ENCODE measurements around the gene CHP1.
"Not testable (repeated sequence)": the region's sequence is repeated elsewhere in the genome, so short reads cannot be mapped to it uniquely, and the experiment has no call there.

CHP1 gene

GRCh38 chr15:41288464-41288863 lies 57.4 kb downstream of the CHP1 start:
- Histone ChIP-seq H3K79me2 (peaks cover 7% of the 10 kb centered on the region), H3K4me2 (ENCODE audit: low read length) (no peak overlapping the region), H2AFZ (no peak overlapping the region), H3K4me1 (no peaks in the 10 kb centered on the region), H3K27me3 (ENCODE audit: control insufficient read depth, insufficient read depth, low read length) (no peaks in the 10 kb centered on the region), H3K9ac (no peak overlapping the region), H3K9me3 (ENCODE audit: control insufficient read depth, low read length) (no peaks in the 10 kb centered on the region), H3K27ac (no peak overlapping the region), H3K4me3 (ENCODE audit: low read depth, low read length) (no peak overlapping the region), H3K36me3 (ENCODE audit: control insufficient read depth, insufficient read depth, low read length) (no peaks in the 10 kb centered on the region)
- TF ChIP-seq CTCF (IDR thresholded peaks at IDR 0.05), result no peak

- Histone ChIP-seq H3K4me3 (ENCODE audit: low read depth, low read length) (no peak overlapping the region), H3K36me3 (ENCODE audit: control insufficient read depth, insufficient read depth, low read length) (no peaks in the 10 kb centered on the region), H3K4me1 (no peaks in the 10 kb centered on the region), H3K27me3 (ENCODE audit: control insufficient read depth, insufficient read depth, low read length) (no peaks in the 10 kb centered on the region), H3K9me3 (ENCODE audit: control insufficient read depth, low read length) (no peaks in the 10 kb centered on the region), H3K27ac (no peak overlapping the region), H3K9ac (no peak overlapping the region), H2AFZ (no peak overlapping the region), H3K4me2 (ENCODE audit: low read length) (no peak overlapping the region), H3K79me2 (peaks cover 2% of the 10 kb centered on the region)
- TF ChIP-seq CTCF (IDR thresholded peaks at IDR 0.05), result no peak
These were observed 58.9 kb downstream of the CHP1 start for GRCh38 chr15:41289953-41290352.

- TF ChIP-seq CTCF (IDR thresholded peaks at IDR 0.05), result no peak
- peaks cover 2% of the 10 kb centered on the region for H3K79me2 ChIP-seq
- H3K4me3 ChIP-seq (ENCODE audit: low read depth, low read length), result no peak overlapping the region
- H3K9me3 ChIP-seq (ENCODE audit: control insufficient read depth, low read length), result no peaks in the 10 kb centered on the region
- H3K9ac ChIP-seq, result no peak overlapping the region
- no peaks in the 10 kb centered on the region for H3K27me3 ChIP-seq (ENCODE audit: control insufficient read depth, insufficient read depth, low read length)
- no peak overlapping the region for H3K27ac ChIP-seq
- H3K4me2 ChIP-seq (ENCODE audit: low read length), result no peak overlapping the region
- H2AFZ ChIP-seq, result no peak overlapping the region
- H3K36me3 ChIP-seq (ENCODE audit: control insufficient read depth, insufficient read depth, low read length), result no peaks in the 10 kb centered on the region
- H3K4me1 ChIP-seq, result no peaks in the 10 kb centered on the region
These were observed 60.1 kb downstream of the CHP1 start for GRCh38 chr15:41291065-41291631.

- no peak overlapping the region for H3K9ac ChIP-seq
- H3K27me3 ChIP-seq (ENCODE audit: control insufficient read depth, insufficient read depth, low read length), result no peaks in the 10 kb centered on the region
- no peaks in the 10 kb centered on the region for H3K9me3 ChIP-seq (ENCODE audit: control insufficient read depth, low read length)
- no peaks in the 10 kb centered on the region for H3K79me2 ChIP-seq
- no peaks in the 10 kb centered on the region for H3K36me3 ChIP-seq (ENCODE audit: control insufficient read depth, insufficient read depth, low read length)
- no peak overlapping the region for H3K27ac ChIP-seq
- H3K4me2 ChIP-seq (ENCODE audit: low read length), result no peak overlapping the region
- no peak for TF ChIP-seq CTCF (IDR thresholded peaks at IDR 0.05)
- H3K4me3 ChIP-seq (ENCODE audit: low read depth, low read length), result no peak overlapping the region
- H3K4me1 ChIP-seq, result no peaks in the 10 kb centered on the region
- no peak overlapping the region for H2AFZ ChIP-seq
These were observed 61.5 kb downstream of the CHP1 start for GRCh38 chr15:41292521-41292920.

- not testable (repeated sequence) for H3K4me1 ChIP-seq; H3K9ac ChIP-seq; H3K9me3 ChIP-seq (ENCODE audit: control insufficient read depth, low read length); H3K4me3 ChIP-seq (ENCODE audit: low read depth, low read length); H3K27ac ChIP-seq; H3K27me3 ChIP-seq (ENCODE audit: control insufficient read depth, insufficient read depth, low read length); H2AFZ ChIP-seq; H3K79me2 ChIP-seq; H3K36me3 ChIP-seq (ENCODE audit: control insufficient read depth, insufficient read depth, low read length); H3K4me2 ChIP-seq (ENCODE audit: low read length)
These were observed 70.1 kb downstream of the CHP1 start for GRCh38 chr15:41301139-41301538.

Data from parathyroid adenoma (tissue), 2 donors.